Thyroid gland (tissue), 4 donors: ENCODE data around the gene MYT1. TPM values are rescaled to one million over a fixed set of nuclear protein-coding genes. Genes with fewer than 3 reads are reported as not detected.
"Not testable (repeated sequence)": the region's sequence is repeated elsewhere in the genome, so short reads cannot be mapped to it uniquely, and the experiment has no call there.

Experiments
- DNase-seq, 2 donors: peaks; one replicate each; pipeline ENCODE4 v3.0.0-alpha.2; 2019
- H3K27ac ChIP-seq, 3 donors: fragments of 200-600 bp; sonication (generic); 1 replicate in 2 of 3; 2 replicates in 1 of 3; pipeline ENCODE4 v1.5.1; 2016 to 2019; ENCODE audit warnings: mild to moderate bottlenecking in 1 of 3, moderate library complexity in 1 of 3
- H3K27me3 ChIP-seq: fragments of 200-600 bp; sonication (generic); one replicate; pipeline ENCODE4 v1.5.1; 2019
- H3K36me3 ChIP-seq, 2 donors: fragments of 200-600 bp; sonication (generic); one replicate each; pipeline ENCODE4 v1.5.1; 2016 to 2019
- H3K4me1 ChIP-seq, 2 donors: fragments of 200-600 bp; sonication (generic); one replicate each; pipeline ENCODE4 v1.5.1; 2017 to 2019
- H3K4me3 ChIP-seq, 3 donors: fragments of 200-600 bp; sonication (generic); replicated peaks in 1 of 3; 1 replicate in 2 of 3; 2 replicates in 1 of 3; pipeline ENCODE4 v1.5.1; 2016; ENCODE audit warnings: mild to moderate bottlenecking in 1 of 3
- H3K9me3 ChIP-seq: fragments of 200-600 bp; sonication (generic); one replicate; pipeline ENCODE4 v1.5.1; 2017
- POLR2A ChIP-seq, 2 donors: fragments of 450-650 bp; IDR thresholded peaks; one replicate each; pipeline ENCODE4 v1.6.1; 2017; ENCODE audit warnings: antibody characterized with exemption in 2 of 2, mild to moderate bottlenecking in 2 of 2, moderate library complexity in 1 of 2
- WGBS, 2 donors: methylation state at CpG; one replicate each; pipeline ENCODE4 v1.1.5; 2017; 5-methylcytosine and 5-hydroxymethylcytosine counted together
- intact Hi-C: fragments of 100-400 bp; cut with DNase I; formaldehyde crosslinking; loops from one replicate; pipeline ENCODE4 v1.15.1; 2023
- total RNA-seq, 4 donors: library from RNA; depleted of rRNA; stranded (reverse); fragments of >200 nt; gene quantifications; one replicate each; pipeline ENCODE4 v1.2.3, GENCODE V29; 2016
- TF ChIP-seq, protein P1 (sequence below), 6 experiments: fragments of 200-600 bp in 3 of 6; fragments of 450-650 bp in 3 of 6; sonication (generic) in 3 of 6; IDR thresholded peaks; one replicate each; pipeline ENCODE4 v1.5.1; 2016 to 2019; ENCODE audit warnings: antibody characterized with exemption in 6 of 6, mild to moderate bottlenecking in 2 of 6, inconsistent platforms in 1 of 6, moderate library complexity in 1 of 6

Gene MYT1
- total RNA-seq, 4 donors from 2014 or later = 0.42 to 1.8 (median 1.1) TPM

DNA sequence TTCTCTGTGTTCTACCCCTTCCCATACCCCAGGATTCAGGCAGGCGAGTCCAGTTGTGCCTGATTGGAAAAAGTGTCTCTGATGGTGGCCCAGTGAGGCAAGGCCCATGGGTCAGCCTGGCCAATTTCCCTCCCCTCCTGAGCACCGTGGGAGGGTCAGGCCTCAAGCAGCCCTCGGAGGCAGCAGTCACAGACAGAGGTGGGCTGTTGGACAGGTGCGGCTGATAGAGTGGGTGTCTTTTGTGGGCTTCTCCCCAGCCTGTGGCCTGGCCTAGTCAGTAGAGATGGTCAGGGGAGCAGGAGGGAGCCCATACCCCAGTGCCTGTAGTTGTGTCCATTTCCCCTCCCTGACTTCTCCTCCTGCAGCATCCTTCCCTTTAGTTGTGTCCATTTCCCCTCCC, 8.9 kb downstream of the MYT1 start:
- 66 to 72% methylated on average over 4 of the region's 4 CpGs for WGBS, 2 donors
- Histone ChIP-seq H3K4me1 (no peaks in the 10 kb centered on the region), H3K27ac (no peak overlapping the region), H3K36me3 (no peaks in the 10 kb centered on the region), H3K27me3 (no peaks in the 10 kb centered on the region), H3K9me3 (no peaks in the 10 kb centered on the region), H3K4me3 (no peak overlapping the region)
- no peak for TF ChIP-seq POLR2A (IDR thresholded peaks at IDR 0.05)
- TF ChIP-seq, protein P1, sequence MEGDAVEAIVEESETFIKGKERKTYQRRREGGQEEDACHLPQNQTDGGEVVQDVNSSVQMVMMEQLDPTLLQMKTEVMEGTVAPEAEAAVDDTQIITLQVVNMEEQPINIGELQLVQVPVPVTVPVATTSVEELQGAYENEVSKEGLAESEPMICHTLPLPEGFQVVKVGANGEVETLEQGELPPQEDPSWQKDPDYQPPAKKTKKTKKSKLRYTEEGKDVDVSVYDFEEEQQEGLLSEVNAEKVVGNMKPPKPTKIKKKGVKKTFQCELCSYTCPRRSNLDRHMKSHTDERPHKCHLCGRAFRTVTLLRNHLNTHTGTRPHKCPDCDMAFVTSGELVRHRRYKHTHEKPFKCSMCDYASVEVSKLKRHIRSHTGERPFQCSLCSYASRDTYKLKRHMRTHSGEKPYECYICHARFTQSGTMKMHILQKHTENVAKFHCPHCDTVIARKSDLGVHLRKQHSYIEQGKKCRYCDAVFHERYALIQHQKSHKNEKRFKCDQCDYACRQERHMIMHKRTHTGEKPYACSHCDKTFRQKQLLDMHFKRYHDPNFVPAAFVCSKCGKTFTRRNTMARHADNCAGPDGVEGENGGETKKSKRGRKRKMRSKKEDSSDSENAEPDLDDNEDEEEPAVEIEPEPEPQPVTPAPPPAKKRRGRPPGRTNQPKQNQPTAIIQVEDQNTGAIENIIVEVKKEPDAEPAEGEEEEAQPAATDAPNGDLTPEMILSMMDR (IDR thresholded peaks at IDR 0.05) = no peak
- DNase-seq = no peak
- intact Hi-C loops = no loop called here

DNA sequence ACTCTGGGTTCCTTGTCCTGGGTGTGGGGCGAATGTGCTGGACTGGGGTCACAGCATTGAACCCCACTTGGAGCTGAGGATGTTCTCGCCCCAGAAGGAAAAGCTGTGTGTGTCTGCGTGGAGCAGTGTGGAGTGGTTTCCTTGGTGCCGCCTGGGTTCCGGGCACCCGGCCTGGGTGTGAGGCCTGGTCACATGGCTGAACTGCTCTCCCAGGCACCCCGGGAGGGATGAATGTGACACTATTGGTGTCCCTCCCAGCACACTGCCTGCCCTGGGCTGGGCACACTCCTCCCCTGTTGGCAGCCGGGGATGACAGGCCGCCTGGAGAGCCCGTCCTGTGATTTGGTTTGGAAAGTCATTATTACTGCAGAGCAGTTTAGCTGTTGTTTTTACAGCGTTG, 12.3 kb downstream of the MYT1 start:
- H3K36me3 ChIP-seq = no peaks in the 10 kb centered on the region
- H3K27ac ChIP-seq = no peak overlapping the region
- H3K27me3 ChIP-seq = no peaks in the 10 kb centered on the region
- WGBS, 2 donors = 24 to 32% methylated on average over 10 to 11 of the region's 11 CpGs
- intact Hi-C loops = no loop called here
- no peak overlapping the region for H3K4me3 ChIP-seq
- no peaks in the 10 kb centered on the region for H3K4me1 ChIP-seq
- no peaks in the 10 kb centered on the region for H3K9me3 ChIP-seq
- no peak for TF ChIP-seq POLR2A (IDR thresholded peaks at IDR 0.05)
- TF ChIP-seq, protein P1 (IDR thresholded peaks at IDR 0.05) = no peak
- peak; percentile 4 to 6 for DNase-seq

DNA sequence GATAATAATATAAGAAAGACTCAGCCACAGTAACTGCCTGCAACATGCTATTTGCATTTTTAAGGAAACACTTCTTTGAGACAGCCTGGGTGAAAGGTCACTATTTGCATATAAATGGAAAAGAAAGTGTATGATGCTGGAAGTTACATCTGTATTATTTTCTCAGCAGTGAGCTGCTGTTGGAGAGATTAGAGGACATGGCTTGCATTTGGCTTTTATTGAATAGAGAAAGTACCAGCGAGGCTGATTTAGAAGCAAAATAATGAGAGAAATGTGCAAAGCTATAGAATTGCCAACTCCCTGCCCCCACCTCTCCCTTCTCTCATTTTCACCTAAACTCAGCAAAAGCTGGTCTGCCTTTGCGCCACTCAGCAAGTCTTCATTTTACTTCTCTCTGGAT, 12.7 kb downstream of the MYT1 start:
- 46 to 49% methylated on average over 2 of the region's 2 CpGs for WGBS, 2 donors
- Histone ChIP-seq H3K27ac (no peak overlapping the region), H3K36me3 (no peaks in the 10 kb centered on the region), H3K4me3 (no peak overlapping the region), H3K4me1 (no peaks in the 10 kb centered on the region), H3K9me3 (no peaks in the 10 kb centered on the region), H3K27me3 (no peaks in the 10 kb centered on the region)
- TF ChIP-seq POLR2A (IDR thresholded peaks at IDR 0.05) = no peak
- TF ChIP-seq, protein P1 (IDR thresholded peaks at IDR 0.05) = no peak
- DNase-seq = no peak
- intact Hi-C loops = no loop called here

DNA sequence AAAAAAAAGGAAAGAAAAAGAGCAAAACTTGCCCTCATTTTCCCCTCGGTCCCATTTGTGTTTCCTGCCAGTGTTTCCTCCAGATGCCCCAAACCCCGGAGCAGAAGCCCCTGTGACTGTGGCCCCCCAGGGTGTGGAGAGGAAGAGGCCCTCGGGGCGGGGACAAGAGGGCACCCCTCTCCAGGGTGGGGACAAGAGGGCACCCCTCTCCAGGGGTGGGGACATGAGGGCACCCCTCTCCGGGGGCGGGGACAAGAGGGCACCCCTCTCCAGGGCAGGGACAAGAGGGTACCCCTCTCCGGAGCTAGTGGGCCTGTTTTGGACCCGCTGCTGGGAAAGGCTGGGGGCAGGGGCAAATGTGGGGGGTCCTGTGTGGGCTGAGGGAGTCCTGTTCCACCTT, 13.1 kb downstream of the MYT1 start:
- no peaks in the 10 kb centered on the region for H3K9me3 ChIP-seq
- no peaks in the 10 kb centered on the region for H3K27me3 ChIP-seq
- WGBS, 2 donors = 42 to 46% methylated on average over 7 to 8 of the region's 8 CpGs
- no peak for TF ChIP-seq POLR2A (IDR thresholded peaks at IDR 0.05)
- TF ChIP-seq, protein P1 (IDR thresholded peaks at IDR 0.05) = no peak
- intact Hi-C loops = no loop called here
- H3K36me3 ChIP-seq = no peaks in the 10 kb centered on the region
- DNase-seq = no peak
- no peak overlapping the region for H3K27ac ChIP-seq
- no peaks in the 10 kb centered on the region for H3K4me1 ChIP-seq
- H3K4me3 ChIP-seq = no peak overlapping the region

DNA sequence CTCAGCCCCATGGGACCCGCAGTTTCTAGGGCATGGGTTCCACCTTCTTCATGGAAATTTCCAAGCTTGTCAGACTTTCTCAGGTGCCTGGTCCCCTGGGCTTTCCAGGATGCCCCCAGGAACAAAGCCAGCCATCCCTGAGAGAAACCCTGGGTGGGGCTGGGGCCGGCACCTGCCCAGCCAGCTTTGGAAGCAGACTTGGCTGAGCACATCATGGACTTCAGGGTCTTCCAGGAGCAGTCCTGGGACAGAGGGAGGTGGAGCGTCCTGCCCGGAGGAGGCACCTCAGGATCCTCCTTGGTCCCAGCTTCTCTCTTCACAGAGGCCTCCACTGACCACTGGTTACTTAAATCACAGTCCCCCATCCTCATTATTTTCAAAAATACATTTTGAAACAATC, 13.5 kb downstream of the MYT1 start:
- intact Hi-C loops = no loop called here
- 91 to 93% methylated on average over 3 to 4 of the region's 4 CpGs for WGBS, 2 donors
- H3K4me1 ChIP-seq = no peaks in the 10 kb centered on the region
- no peak overlapping the region for H3K27ac ChIP-seq
- TF ChIP-seq, protein P1 (IDR thresholded peaks at IDR 0.05) = no peak
- no peak for TF ChIP-seq POLR2A (IDR thresholded peaks at IDR 0.05)
- H3K27me3 ChIP-seq = no peaks in the 10 kb centered on the region
- no peak for DNase-seq
- H3K4me3 ChIP-seq = no peak overlapping the region
- no peaks in the 10 kb centered on the region for H3K36me3 ChIP-seq
- H3K9me3 ChIP-seq = no peaks in the 10 kb centered on the region

DNA sequence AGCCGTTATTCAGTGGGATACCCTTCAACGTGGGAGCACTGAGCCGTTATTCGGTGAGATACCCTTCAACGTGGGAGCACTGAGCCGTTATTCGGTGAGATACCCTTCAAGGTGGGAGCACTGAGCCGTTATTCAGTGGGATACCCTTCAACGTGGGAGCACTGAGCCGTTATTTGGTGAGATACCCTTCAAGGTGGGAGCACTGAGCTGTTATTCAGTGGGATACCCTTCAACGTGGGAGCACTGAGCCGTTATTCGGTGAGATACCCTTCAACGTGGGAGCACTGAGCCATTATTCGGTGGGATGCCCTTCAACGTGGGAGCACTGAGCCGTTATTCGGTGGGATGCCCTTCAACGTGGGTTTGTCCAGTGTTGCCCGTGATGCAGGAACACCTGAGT, 14.7 kb downstream of the MYT1 start:
- H3K36me3 ChIP-seq, H3K27ac ChIP-seq, H3K27me3 ChIP-seq, intact Hi-C loops, H3K4me3 ChIP-seq, H3K9me3 ChIP-seq, H3K4me1 ChIP-seq, DNase-seq: not testable (repeated sequence)
- WGBS, 2 donors = 91 to 93% methylated on average over 19 to 20 of the region's 20 CpGs
